IPS DF 19.7 (cell line): ENCODE measurements around the gene ALG9.
"Not testable (repeated sequence)": the region's sequence is repeated elsewhere in the genome, so short reads cannot be mapped to it uniquely, and the experiment has no call there.

Experiments used
- DNase-seq: peaks from one replicate; pipeline ENCODE4 v3.0.0-alpha.2; 2013; ENCODE audit warnings: low read depth, low spot score

ALG9 gene

GRCh38 chr11:111796696-111797095 lies 74.7 kb downstream of the ALG9 start:
- no peak for DNase-seq

GRCh38 chr11:111795334-111795985 lies 75.9 kb downstream of the ALG9 start:
- DNase-seq, result no peak

GRCh38 chr11:111793863-111794262 lies 77.5 kb downstream of the ALG9 start:
- no peak for DNase-seq

- no peak for DNase-seq
Measured at GRCh38 chr11:111792955-111793500, 78.4 kb downstream of the ALG9 start.

GRCh38 chr11:111792314-111792713 lies 79.1 kb downstream of the ALG9 start:
- no peak for DNase-seq

GRCh38 chr11:111788464-111788863 lies 82.9 kb downstream of the ALG9 start:
- DNase-seq, result no peak

GRCh38 chr11:111788051-111788450 lies 83.3 kb downstream of the ALG9 start:
- DNase-seq, result no peak

- no peak for DNase-seq
Measured at GRCh38 chr11:111785886-111786412, 85.4 kb downstream of the ALG9 start.

GRCh38 chr11:111785076-111785475 lies 86.3 kb downstream of the ALG9 start:
- no peak for DNase-seq

GRCh38 chr11:111784311-111784710 lies 87.1 kb downstream of the ALG9 start:
- not testable (repeated sequence) for DNase-seq

- DNase-seq, result no peak
Measured at GRCh38 chr11:111782109-111782741, 89.2 kb downstream of the ALG9 start.

- DNase-seq, result no peak
Measured at GRCh38 chr11:111779118-111779517, 92.3 kb downstream of the ALG9 start.

GRCh38 chr11:111778047-111778558 lies 93.3 kb downstream of the ALG9 start:
- DNase-seq, result no peak

GRCh38 chr11:111777094-111778046 lies 94.0 kb downstream of the ALG9 start:
- DNase-seq, result no peak

- DNase-seq, result no peak
Measured at GRCh38 chr11:111776398-111777093, 94.8 kb downstream of the ALG9 start.

GRCh38 chr11:111774955-111775710 lies 96.2 kb downstream of the ALG9 start:
- no peak for DNase-seq

GRCh38 chr11:111772535-111772934 lies 98.8 kb downstream of the ALG9 start:
- DNase-seq, result no peak

GRCh38 chr11:111771205-111771604 lies 100.2 kb downstream of the ALG9 start:
- peak; percentile 42 for DNase-seq

- DNase-seq, result no peak
Measured at GRCh38 chr11:111770581-111771134, 100.7 kb downstream of the ALG9 start.

GRCh38 chr11:111766834-111767142 lies 104.6 kb downstream of the ALG9 start:
- DNase-seq, result no peak
